GM12874 (cell line): ENCODE results near the gene RUBCNL.

Experiments used
- TF ChIP-seq, protein P1 (sequence below): IDR thresholded peaks from 2 replicates; pipeline ENCODE4 v1.5.1; 2011; ENCODE audit warnings: low read depth, mild to moderate bottlenecking, control low read depth, low read length, moderate library complexity; ENCODE audit not compliant: insufficient read depth

The RUBCNL gene

DNA sequence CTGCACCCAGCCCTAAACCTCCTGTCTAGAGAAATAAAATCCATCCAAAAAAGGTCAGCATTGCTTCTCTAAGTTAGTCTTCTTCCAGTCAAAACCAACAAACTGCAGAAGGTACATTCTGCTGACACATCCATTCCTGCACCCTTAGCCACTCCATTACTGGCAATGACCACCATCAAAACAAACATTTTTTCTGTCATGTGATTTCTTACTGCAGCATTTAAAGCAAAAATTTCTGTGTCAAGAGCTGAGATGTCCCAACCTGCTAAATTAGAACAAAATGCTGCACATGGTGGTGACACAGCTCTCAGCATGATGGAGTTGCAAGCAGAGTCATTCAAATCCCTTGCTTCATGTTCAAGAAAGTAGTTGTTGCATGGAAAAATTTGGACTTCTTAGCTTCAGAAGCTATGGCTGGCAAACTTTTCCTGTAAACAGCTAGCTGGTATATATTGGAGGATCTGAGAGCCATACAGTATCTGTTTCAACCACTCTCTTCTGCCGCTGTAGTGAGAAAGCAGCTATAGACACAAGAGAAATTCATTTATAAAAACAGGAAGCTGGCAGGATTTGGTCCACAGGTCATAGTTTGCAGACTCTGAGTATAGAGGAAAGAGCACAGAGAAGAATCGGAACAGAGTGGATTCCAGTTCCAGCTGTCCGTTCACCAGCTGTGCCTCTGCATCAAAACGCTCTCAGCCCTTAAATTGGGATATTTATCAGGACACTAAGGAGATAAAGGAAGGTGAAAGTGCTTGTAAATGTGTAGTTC is 17.4 kb downstream of the RUBCNL start:
- TF ChIP-seq, protein P1, sequence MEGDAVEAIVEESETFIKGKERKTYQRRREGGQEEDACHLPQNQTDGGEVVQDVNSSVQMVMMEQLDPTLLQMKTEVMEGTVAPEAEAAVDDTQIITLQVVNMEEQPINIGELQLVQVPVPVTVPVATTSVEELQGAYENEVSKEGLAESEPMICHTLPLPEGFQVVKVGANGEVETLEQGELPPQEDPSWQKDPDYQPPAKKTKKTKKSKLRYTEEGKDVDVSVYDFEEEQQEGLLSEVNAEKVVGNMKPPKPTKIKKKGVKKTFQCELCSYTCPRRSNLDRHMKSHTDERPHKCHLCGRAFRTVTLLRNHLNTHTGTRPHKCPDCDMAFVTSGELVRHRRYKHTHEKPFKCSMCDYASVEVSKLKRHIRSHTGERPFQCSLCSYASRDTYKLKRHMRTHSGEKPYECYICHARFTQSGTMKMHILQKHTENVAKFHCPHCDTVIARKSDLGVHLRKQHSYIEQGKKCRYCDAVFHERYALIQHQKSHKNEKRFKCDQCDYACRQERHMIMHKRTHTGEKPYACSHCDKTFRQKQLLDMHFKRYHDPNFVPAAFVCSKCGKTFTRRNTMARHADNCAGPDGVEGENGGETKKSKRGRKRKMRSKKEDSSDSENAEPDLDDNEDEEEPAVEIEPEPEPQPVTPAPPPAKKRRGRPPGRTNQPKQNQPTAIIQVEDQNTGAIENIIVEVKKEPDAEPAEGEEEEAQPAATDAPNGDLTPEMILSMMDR: no peak

DNA sequence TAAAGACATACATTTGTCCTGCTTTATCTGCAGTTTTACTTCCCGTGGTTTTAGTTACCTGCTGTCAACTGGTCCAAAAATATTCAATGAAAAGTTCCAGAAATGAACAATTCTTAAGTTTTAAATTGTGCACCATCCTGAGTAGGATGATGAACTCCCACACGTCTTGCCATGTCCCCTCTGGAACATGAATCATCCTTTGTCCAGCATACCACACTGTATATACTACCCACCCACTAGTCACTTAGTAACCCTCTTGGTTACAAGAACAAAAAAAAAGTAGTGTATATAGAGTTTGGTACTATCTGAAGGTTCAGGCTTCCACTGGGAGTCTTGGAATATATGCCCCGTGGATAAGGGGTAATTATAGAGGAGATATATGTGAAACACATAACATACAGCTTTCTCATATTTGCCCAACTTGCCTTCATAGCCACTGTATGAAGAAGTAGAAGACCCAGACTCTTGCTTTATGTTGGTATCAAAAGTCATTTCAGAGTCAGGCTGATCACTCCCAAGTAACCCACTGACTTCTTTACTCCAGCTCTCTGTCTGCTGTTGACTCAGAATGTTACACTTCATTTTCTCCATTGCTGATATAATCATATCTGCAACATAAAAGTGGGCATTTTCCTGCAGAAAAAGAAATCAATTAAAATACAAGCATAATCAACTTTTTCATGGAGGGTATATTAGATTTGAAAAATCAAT is 19.3 kb downstream of the RUBCNL start:
- TF ChIP-seq, protein P1: no peak

DNA sequence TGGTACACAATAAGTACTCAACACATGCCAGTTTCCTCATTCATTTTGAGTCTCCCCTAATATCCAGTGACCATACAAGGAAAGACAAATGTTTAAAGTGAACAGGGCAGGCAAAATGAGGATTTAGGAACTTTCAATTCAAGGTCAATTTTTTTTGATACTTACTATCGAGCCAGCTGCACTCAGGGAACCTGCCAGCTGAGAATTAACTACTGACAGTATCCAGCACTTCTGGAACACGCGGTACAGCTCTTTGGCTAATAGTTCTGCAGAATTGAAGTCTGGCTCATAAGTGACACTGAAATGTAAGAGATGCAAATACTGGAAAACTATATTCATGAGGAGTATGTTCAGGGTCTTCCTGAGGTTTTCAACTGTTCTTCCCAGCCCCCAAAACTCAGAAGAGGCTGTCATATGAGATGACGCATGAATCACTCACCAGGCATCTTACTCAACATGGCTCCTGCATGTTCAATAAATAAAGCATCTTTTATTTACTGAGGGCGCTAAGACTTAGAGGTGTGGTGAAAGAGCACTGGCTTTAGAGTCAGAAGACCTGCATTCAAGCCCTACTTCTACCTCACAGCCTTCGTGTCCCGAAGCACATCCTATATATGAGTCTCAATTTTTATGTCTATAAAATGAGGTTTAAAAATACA is 25.6 kb downstream of the RUBCNL start:
- TF ChIP-seq, protein P1: no peak

DNA sequence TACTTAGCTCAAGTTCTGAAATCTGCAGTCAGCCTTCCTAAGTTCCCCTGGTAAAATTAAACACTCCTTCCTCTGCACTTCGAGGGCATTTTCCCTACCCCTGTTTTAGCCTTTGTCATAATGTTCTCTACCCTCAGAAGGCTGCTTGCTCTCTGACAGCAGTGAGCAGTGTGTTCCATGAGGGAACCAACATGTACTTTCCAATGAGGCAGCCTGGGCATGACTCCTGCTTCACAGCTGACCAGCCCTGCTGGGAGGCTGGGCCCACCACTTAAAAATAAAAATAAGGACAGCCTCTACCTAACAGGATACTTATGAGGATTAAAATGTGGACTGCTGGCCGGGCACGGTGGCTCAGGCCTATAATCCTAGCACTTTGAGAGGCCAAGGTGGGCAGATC is 26.4 kb downstream of the RUBCNL start:
- TF ChIP-seq, protein P1: no peak

DNA sequence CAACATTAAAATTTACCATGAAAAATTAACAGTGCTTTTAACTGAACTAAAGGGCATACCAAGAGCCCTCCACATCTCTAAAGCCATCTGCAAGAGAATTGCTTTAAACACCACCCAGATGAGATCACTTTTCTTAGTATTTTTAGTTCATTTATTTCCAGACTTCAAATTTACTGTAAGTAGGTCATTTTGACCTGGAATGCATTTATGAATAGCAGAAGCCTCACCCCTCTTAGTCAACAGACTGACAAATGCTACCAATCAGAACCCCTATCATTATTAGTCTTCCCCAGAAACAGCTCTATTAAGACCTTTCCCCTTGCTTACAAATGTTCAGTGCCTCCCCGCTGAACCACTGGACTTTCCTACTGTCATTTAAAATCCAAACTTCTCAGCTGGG is 27.3 kb downstream of the RUBCNL start:
- TF ChIP-seq, protein P1: no peak

DNA sequence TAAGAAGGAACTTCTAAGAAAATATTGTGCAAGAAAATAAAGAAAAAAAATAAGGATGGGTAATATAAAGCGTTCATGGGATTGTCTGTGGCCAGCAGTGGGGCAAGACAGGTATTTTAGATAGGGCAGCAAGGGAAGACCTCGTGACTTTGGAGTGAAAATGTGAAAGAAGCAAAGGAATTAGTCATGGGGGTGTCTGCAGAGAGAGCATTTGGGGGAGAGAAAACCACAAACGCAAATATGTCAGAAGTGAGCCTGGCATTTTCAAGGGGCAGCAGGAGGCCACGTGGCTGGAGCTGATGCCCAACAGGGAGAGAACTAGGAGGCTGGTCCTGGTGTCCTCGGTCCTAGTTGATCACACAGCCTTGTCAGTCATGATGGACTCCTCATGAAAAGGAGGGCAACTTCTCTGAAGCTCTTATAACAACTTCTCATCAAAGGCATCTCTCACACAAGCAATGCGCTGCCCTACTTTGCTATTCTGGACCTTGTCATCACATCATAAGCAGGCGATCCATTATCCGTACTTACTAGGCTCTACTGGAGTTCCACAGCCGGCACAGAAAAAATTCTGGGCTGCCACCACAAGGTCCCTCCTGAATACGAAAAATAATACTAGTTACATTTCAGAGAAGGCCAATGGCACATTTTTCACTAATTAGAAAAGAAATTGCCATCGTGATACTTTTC is 31.0 kb downstream of the RUBCNL start:
- TF ChIP-seq, protein P1: no peak

DNA sequence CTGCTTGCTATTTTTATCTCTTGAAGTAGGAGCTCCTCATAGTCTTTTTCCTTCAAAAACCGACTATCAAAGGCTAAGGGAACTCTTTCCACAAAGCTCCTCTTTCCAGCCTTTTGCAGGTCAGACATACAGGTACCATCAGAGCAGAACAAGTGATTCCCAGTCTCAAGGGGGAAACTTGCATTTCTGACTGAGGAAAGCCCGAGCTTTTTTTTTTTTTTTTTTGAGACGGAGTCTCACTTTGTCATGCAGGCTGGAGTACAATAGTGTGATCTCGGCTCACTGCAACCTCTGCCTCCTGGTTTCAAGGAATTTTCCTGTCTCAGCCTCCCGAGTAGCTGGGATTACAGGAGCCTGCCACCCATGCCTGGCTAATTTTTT is 32.0 kb downstream of the RUBCNL start:
- TF ChIP-seq, protein P1: no peak
